Upper lobe of right lung (tissue), 1 donor: ENCODE measurements around the gene RGS13. TPM values are rescaled to one million over a fixed set of nuclear protein-coding genes. Genes with fewer than 3 reads are reported as not detected.
"Not testable (repeated sequence)": the region's sequence is repeated elsewhere in the genome, so short reads cannot be mapped to it uniquely, and the experiment has no call there.

Experiments used
- ATAC-seq: fragments of 200-7000 bp; cut with Tn5 transposase; one replicate; pipeline ENCODE4 v1.9.1; 2020; ENCODE audit warnings: mild to moderate bottlenecking, moderate library complexity
- DNase-seq: peaks from one replicate; pipeline ENCODE4 v3.0.0-alpha.2; 2020
- H3K27ac ChIP-seq: fragments of 200-600 bp; one replicate; pipeline ENCODE4 v1.8.0; 2022
- H3K27me3 ChIP-seq: fragments of 200-600 bp; one replicate; pipeline ENCODE4 v1.8.0; 2022; ENCODE audit warnings: mild to moderate bottlenecking
- H3K36me3 ChIP-seq: fragments of 200-600 bp; one replicate; pipeline ENCODE4 v1.8.0; 2022
- H3K4me1 ChIP-seq: fragments of 200-600 bp; one replicate; pipeline ENCODE4 v1.8.0; 2022
- H3K4me3 ChIP-seq: fragments of 200-600 bp; one replicate; pipeline ENCODE4 v1.8.0; 2022; ENCODE audit warnings: mild to moderate bottlenecking
- H3K9me3 ChIP-seq: fragments of 200-600 bp; one replicate; pipeline ENCODE4 v1.8.0; 2022
- intact Hi-C: fragments of 100-400 bp; cut with DNase I; formaldehyde crosslinking; loops from one replicate; pipeline ENCODE4 v1.11.0; 2022
- total RNA-seq: library from RNA; stranded (reverse); fragmentation: NEBNext Ultra II Directional; extraction: Animal tissue kit (Norgen Biotek cat#: 25700); gene quantifications from one replicate; pipeline ENCODE4 v1.2.1, GENCODE V29; 2021
- TF ChIP-seq, protein P1 (sequence below): fragments of 200-600 bp; IDR thresholded peaks from one replicate; pipeline ENCODE4 v1.8.0; 2022; ENCODE audit warnings: antibody characterized with exemption
- donor health status: DM: no; HTN: yes; CAD: no; lungs with severe emphysema.

The RGS13 gene
- total RNA-seq, 1 donor from 2014 or later, result 4.7 TPM

DNA sequence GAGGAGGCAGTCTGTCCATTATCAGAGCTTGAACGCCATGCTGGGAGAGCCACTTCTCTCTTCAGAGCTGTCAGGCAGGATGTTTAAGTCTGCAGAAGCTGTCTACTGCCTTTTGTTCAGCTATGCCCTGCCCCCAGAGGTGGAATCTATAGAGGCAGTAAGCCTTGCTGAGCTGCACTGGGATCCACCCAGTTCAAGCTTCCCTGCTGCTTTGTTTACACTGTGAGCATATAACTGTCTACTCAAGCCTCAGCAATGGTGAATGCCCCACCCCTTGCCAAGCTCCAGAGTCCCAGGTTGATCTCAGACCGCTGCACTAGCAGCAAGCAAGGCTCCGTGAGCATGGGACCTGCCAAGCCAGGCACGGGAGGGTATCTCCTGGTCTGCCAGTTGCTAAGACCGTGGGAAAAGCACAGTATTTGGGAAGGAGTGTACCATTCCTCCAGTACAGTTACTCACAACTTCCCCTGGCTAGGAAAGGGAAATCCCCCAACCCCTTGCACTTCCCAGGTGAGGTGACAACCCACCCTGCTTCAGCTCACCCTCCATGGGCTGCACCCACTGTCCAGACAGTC lies 32.5 kb downstream of the RGS13 start:
- no peaks in the 10 kb centered on the region for H3K27me3 ChIP-seq
- H3K4me1 ChIP-seq, result no peaks in the 10 kb centered on the region
- no peak overlapping the region for H3K4me3 ChIP-seq
- H3K36me3 ChIP-seq, result no peaks in the 10 kb centered on the region
- ATAC-seq (no peak), DNase-seq (no peak)
- H3K27ac ChIP-seq, result no peak overlapping the region
- intact Hi-C loops, result no loop called here
- TF ChIP-seq, protein P1, sequence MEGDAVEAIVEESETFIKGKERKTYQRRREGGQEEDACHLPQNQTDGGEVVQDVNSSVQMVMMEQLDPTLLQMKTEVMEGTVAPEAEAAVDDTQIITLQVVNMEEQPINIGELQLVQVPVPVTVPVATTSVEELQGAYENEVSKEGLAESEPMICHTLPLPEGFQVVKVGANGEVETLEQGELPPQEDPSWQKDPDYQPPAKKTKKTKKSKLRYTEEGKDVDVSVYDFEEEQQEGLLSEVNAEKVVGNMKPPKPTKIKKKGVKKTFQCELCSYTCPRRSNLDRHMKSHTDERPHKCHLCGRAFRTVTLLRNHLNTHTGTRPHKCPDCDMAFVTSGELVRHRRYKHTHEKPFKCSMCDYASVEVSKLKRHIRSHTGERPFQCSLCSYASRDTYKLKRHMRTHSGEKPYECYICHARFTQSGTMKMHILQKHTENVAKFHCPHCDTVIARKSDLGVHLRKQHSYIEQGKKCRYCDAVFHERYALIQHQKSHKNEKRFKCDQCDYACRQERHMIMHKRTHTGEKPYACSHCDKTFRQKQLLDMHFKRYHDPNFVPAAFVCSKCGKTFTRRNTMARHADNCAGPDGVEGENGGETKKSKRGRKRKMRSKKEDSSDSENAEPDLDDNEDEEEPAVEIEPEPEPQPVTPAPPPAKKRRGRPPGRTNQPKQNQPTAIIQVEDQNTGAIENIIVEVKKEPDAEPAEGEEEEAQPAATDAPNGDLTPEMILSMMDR, result no peak
- no peaks in the 10 kb centered on the region for H3K9me3 ChIP-seq

DNA sequence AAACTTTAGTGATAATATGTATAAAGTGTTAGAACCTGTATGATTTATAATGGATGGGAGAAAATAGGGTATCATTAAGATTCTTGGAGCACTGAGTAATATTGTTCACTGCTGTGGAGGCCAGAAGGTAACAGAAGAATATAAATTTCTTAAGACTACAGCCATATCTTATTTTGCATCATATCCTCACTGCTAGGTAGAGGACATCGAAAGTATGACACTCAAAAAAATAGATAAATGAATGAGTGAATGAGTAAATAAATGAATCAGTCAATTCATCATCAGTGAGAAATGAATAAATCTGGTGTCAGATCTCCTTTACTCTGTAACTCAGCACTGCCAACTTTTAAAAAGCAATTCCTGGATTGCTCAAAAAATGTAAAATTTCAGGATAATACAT lies 33.2 kb downstream of the RGS13 start:
- Histone ChIP-seq H3K27me3 (no peaks in the 10 kb centered on the region), H3K9me3 (no peaks in the 10 kb centered on the region), H3K27ac (no peak overlapping the region), H3K4me3 (no peak overlapping the region), H3K36me3 (no peaks in the 10 kb centered on the region), H3K4me1 (no peaks in the 10 kb centered on the region)
- TF ChIP-seq, protein P1, result no peak
- ATAC-seq (no peak), DNase-seq (no peak)
- intact Hi-C loops, result no loop called here

DNA sequence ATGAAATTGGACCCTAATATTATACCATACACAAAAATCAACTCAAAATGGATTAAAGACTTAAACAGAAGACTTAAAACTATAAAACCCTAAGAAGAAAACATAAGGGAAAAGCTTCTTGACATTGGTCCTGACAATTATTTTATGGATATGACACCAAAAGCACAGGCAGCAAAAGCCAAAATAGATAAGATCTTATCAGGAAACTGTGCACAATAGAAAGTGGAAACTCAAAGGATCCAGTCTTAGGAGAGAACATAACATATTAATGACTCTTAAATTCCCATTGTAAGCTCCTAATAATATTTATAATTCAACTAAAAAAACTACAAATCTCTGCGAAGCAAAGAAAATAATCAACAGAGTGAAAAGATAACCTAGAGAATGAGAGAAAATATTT lies 39.8 kb downstream of the RGS13 start:
- Histone ChIP-seq H3K9me3 (no peaks in the 10 kb centered on the region), H3K4me1 (no peaks in the 10 kb centered on the region), H3K36me3 (no peaks in the 10 kb centered on the region), H3K27ac (no peak overlapping the region), H3K27me3 (no peaks in the 10 kb centered on the region), H3K4me3 (no peak overlapping the region)
- TF ChIP-seq, protein P1, result no peak
- intact Hi-C loops, result no loop called here
- ATAC-seq, result no peak
- DNase-seq, result no peak

DNA sequence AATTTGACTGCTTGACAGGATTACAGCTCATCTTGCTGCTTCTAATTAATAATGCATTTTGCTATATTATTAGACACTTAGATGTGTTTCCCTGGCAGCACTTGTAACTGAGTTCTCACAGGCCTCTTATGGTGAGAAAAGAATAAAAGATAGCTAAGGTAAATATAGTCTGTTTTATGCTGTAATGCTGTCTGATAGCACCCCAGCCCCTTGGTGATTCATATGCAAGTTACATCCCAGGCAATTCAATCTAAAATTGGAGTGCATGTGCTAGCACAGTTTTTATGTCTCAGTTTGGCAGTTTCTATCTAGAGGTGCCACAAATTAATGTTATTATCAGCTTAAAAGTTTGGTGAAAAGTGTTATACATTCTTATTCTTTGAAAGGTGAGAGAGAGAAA lies 42.2 kb downstream of the RGS13 start:
- no peaks in the 10 kb centered on the region for H3K9me3 ChIP-seq
- no peaks in the 10 kb centered on the region for H3K4me1 ChIP-seq
- H3K27me3 ChIP-seq, result no peaks in the 10 kb centered on the region
- intact Hi-C loops, result no loop called here
- no peaks in the 10 kb centered on the region for H3K36me3 ChIP-seq
- no peak overlapping the region for H3K27ac ChIP-seq
- DNase-seq, result no peak
- no peak overlapping the region for H3K4me3 ChIP-seq
- TF ChIP-seq, protein P1, result no peak
- ATAC-seq, result no peak

DNA sequence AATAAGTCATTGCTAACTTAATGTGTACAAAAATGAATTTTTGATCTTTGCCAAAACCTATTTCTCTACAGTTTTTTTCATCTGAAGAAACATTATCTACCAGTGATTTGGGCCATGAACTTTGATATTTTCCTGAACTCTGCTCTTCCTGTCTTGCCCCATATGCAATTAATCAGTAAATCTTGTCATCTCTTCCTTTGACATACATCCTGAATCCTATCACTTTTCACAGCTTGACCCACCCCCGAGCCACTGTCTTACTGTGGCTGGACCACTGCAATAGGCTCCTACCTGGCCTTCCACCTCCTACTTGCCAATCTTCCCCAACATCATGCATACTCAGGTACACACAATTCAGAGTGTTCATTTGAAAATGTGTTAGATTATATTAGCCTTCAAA lies 46.4 kb downstream of the RGS13 start:
- no peaks in the 10 kb centered on the region for H3K9me3 ChIP-seq
- H3K27ac ChIP-seq, result no peak overlapping the region
- ATAC-seq (no peak), DNase-seq (no peak)
- no peaks in the 10 kb centered on the region for H3K4me1 ChIP-seq
- H3K27me3 ChIP-seq, result no peaks in the 10 kb centered on the region
- TF ChIP-seq, protein P1, result no peak
- no peaks in the 10 kb centered on the region for H3K36me3 ChIP-seq
- no peak overlapping the region for H3K4me3 ChIP-seq
- intact Hi-C loops, result no loop called here

DNA sequence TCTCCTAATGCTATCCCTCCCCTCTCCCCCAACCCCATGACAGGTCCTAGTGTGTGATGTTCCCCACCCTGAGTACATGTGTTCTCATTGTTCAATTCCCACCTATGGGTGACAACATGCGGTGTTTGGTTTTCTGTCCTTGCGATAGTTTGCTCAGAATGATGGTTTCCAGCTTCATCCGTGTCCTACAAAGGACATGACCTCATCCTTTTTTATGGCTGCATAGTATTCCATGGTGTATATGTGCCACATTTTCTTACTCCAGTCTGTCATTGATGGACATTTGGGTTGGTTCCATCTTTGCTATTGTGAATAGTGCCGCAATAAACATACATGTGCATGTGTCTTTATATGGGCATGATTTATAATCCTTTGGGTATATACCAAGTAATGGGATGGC lies 47.1 kb downstream of the RGS13 start:
- H3K4me1 ChIP-seq, H3K36me3 ChIP-seq, H3K4me3 ChIP-seq, H3K27me3 ChIP-seq, H3K9me3 ChIP-seq, intact Hi-C loops, DNase-seq, ATAC-seq, H3K27ac ChIP-seq: not testable (repeated sequence)
